ENCODE results near the gene IL24. TPM values are rescaled to one million over a fixed set of nuclear protein-coding genes. Genes with fewer than 3 reads are reported as not detected.
A peak's percentile ranks its signal among the peaks of the same experiment; 100 is the strongest.

Gene IL24
- total RNA-seq, 1 donor from 2014 or later: not detected

- H3K27ac ChIP-seq: no peak overlapping the region
- no peak overlapping the region for H3K4me3 ChIP-seq
- H3K4me1 ChIP-seq: no peaks in the 10 kb centered on the region
- no peaks in the 10 kb centered on the region for H3K27me3 ChIP-seq (ENCODE audit: low read depth)
- ATAC-seq (peak; percentile 59 to 72), DNase-seq (peak; percentile 70)
- peaks cover 45% of the 10 kb centered on the region for H3K36me3 ChIP-seq
- peak; percentile 54 for TF ChIP-seq CTCF (IDR thresholded peaks at IDR 0.05)
- H3K9me3 ChIP-seq: no peaks in the 10 kb centered on the region
- intact Hi-C loops (cut with DNase I): no loop called here
These were observed 38.3 kb downstream of the IL24 start for GRCh38 chr1:206935491-206936067.

- Histone ChIP-seq H3K27ac (no peak overlapping the region), H3K9me3 (no peaks in the 10 kb centered on the region), H3K4me3 (no peak overlapping the region), H3K36me3 (peaks cover 36% of the 10 kb centered on the region), H3K27me3 (ENCODE audit: low read depth) (no peaks in the 10 kb centered on the region), H3K4me1 (peaks cover 6% of the 10 kb centered on the region)
- intact Hi-C loops (cut with DNase I): no loop called here
- DNase-seq (no peak), ATAC-seq (peak in 1 of 2 donors; percentile 40)
- TF ChIP-seq CTCF (IDR thresholded peaks at IDR 0.05): no peak
These were observed 40.2 kb downstream of the IL24 start for GRCh38 chr1:206937425-206937824.

GRCh38 chr1:206939131-206939530 is 41.9 kb downstream of the IL24 start:
- no peak for DNase-seq
- Histone ChIP-seq H3K27ac (no peak overlapping the region), H3K4me3 (no peak overlapping the region), H3K9me3 (no peaks in the 10 kb centered on the region), H3K4me1 (peaks cover 6% of the 10 kb centered on the region), H3K27me3 (ENCODE audit: low read depth) (no peaks in the 10 kb centered on the region), H3K36me3 (peaks cover 30% of the 10 kb centered on the region)
- intact Hi-C loops (cut with DNase I): no loop called here
- ATAC-seq: no peak
- TF ChIP-seq CTCF (IDR thresholded peaks at IDR 0.05): no peak

- Histone ChIP-seq H3K4me3 (no peak overlapping the region), H3K36me3 (peaks cover 30% of the 10 kb centered on the region), H3K27me3 (ENCODE audit: low read depth) (no peaks in the 10 kb centered on the region), H3K4me1 (peaks cover 6% of the 10 kb centered on the region), H3K9me3 (no peaks in the 10 kb centered on the region), H3K27ac (no peak overlapping the region)
- ATAC-seq (no peak), DNase-seq (no peak)
- no peak for TF ChIP-seq CTCF (IDR thresholded peaks at IDR 0.05)
- intact Hi-C loops (cut with DNase I): no loop called here
These were observed 42.8 kb downstream of the IL24 start for GRCh38 chr1:206939841-206940587.

GRCh38 chr1:206940588-206940936 is 43.3 kb downstream of the IL24 start:
- no peak for TF ChIP-seq CTCF (IDR thresholded peaks at IDR 0.05)
- H3K27me3 ChIP-seq (ENCODE audit: low read depth): peaks cover 4% of the 10 kb centered on the region
- peaks cover 25% of the 10 kb centered on the region for H3K36me3 ChIP-seq
- no peak overlapping the region for H3K27ac ChIP-seq
- no peak overlapping the region for H3K4me3 ChIP-seq
- H3K9me3 ChIP-seq: no peaks in the 10 kb centered on the region
- DNase-seq (no peak), ATAC-seq (no peak)
- intact Hi-C loops (cut with DNase I): no loop called here
- peaks cover 6% of the 10 kb centered on the region for H3K4me1 ChIP-seq
